Measurements from ENCODE around the gene ADAMTS16. TPM values are rescaled to one million over a fixed set of nuclear protein-coding genes. Genes with fewer than 3 reads are reported as not detected.
A peak's percentile ranks its signal among the peaks of the same experiment; 100 is the strongest.

ADAMTS16 gene
- total RNA-seq, 1 donor: 0.27 TPM

DNA sequence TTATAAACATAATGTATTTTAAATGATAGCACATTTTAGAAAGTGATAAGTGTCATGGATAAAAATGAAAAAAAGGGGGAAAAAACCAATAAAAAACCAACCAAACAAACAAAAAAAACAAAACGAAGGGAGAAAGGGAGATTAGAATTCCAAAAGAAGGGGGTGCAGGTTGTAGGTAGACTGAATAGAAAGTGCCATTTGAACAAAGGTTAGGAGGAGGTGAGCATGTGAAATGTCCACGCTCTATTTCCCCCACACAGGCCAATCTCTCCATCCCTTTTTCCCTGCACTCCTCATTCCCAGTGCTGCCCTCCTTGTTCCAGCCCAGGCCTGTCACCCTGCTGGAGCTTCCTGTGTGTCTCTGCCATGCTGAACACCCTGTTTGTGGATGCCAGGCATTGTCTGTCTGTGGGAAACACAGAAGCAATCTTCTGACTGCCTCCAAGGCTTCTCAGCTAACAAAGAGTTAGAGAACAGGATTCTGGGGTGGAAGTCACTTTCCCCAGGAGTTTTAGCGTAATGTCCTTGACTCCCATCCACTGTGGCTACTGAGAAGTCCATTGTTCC is 138.8 kb downstream of the ADAMTS16 start:
- TF ChIP-seq, protein P1, sequence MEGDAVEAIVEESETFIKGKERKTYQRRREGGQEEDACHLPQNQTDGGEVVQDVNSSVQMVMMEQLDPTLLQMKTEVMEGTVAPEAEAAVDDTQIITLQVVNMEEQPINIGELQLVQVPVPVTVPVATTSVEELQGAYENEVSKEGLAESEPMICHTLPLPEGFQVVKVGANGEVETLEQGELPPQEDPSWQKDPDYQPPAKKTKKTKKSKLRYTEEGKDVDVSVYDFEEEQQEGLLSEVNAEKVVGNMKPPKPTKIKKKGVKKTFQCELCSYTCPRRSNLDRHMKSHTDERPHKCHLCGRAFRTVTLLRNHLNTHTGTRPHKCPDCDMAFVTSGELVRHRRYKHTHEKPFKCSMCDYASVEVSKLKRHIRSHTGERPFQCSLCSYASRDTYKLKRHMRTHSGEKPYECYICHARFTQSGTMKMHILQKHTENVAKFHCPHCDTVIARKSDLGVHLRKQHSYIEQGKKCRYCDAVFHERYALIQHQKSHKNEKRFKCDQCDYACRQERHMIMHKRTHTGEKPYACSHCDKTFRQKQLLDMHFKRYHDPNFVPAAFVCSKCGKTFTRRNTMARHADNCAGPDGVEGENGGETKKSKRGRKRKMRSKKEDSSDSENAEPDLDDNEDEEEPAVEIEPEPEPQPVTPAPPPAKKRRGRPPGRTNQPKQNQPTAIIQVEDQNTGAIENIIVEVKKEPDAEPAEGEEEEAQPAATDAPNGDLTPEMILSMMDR (IDR thresholded peaks at IDR 0.05; ENCODE audit: insufficient read depth, low read length): no peak
- H3K4me3 ChIP-seq (ENCODE audit: low read depth, low read length): no peak overlapping the region

DNA sequence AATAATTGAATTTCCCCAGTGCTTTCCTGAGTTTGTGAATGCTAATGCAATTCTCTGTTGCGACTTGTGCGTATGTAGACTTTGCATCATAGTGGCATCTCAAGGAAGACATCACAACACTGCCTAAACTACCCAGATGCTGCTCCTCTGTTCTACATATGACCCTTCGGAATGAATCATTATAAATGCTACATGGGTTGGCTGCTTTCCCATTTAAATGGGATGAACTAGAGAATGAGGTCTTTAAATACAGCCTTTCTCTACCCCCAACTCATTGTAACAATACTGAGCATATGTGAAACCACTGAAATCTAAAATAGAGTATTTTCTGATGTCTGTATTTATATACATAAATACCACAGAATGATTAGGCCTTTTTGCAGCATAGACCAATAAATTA is 145.8 kb downstream of the ADAMTS16 start:
- no peak for DNase-seq (ENCODE audit: low read depth)
- TF ChIP-seq, protein P1 (IDR thresholded peaks at IDR 0.05; ENCODE audit: insufficient read depth, low read length): no peak
- no peak overlapping the region for H3K4me3 ChIP-seq (ENCODE audit: low read depth, low read length)

More for the DNA sequence above, 138.8 kb downstream of the ADAMTS16 start:
- no peak for DNase-seq (ENCODE audit: low read depth)

- no peak overlapping the region for H3K4me3 ChIP-seq (ENCODE audit: low read depth, low read length)
- TF ChIP-seq, protein P1 (IDR thresholded peaks at IDR 0.05; ENCODE audit: insufficient read depth, low read length): no peak
- DNase-seq (ENCODE audit: low read depth): no peak
Observed at GRCh38 chr5:5287419-5287818, 147.3 kb downstream of the ADAMTS16 start.

- TF ChIP-seq, protein P1 (IDR thresholded peaks at IDR 0.05; ENCODE audit: insufficient read depth, low read length): no peak
Observed at GRCh38 chr5:5288201-5288600, 148.1 kb downstream of the ADAMTS16 start.

GRCh38 chr5:5289537-5289936 is 149.4 kb downstream of the ADAMTS16 start:
- no peak overlapping the region for H3K4me3 ChIP-seq (ENCODE audit: low read depth, low read length)
- TF ChIP-seq, protein P1 (IDR thresholded peaks at IDR 0.05; ENCODE audit: insufficient read depth, low read length): no peak
- no peak for DNase-seq (ENCODE audit: low read depth)

More at GRCh38 chr5:5288201-5288600, 148.1 kb downstream of the ADAMTS16 start:
- no peak overlapping the region for H3K4me3 ChIP-seq (ENCODE audit: low read depth, low read length)
- DNase-seq (ENCODE audit: low read depth): peak; percentile 60

DNA sequence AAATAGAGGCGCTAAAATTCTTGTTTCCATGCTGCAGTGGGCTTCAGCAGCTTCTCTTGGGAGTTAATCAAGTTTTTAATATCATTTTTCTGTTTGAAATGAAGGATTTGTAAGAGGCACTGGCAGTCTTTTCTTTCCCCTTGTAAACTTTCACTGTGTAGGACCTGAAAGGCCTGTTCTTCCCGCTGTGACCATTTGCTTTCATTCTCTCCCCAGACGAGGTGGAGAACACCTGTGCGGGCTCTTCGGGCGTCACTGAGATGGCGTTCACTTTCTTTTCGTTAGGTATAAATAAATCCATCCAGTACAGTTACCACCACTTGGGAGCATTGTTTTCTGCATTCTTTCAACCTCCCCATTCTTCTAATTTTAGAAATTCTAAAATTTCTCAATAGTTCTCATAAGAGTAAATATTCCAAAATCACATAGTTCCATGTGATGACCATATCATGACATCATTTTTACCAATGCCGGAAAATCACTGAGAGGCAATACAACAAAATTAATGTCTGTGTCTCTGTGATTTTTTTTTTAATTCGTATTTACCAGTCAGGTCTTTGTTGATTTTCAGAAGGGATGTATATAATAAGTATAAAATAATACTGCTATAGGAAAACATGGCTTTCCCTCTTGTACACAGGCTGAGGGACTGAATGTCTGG is 150.7 kb downstream of the ADAMTS16 start:
- DNase-seq (ENCODE audit: low read depth): no peak
- no peak overlapping the region for H3K4me3 ChIP-seq (ENCODE audit: low read depth, low read length)
- TF ChIP-seq, protein P1 (IDR thresholded peaks at IDR 0.05; ENCODE audit: insufficient read depth, low read length): no peak
